Measurements from ENCODE around the gene RIMS3. TPM values are rescaled to one million over a fixed set of nuclear protein-coding genes. Genes with fewer than 3 reads are reported as not detected.
A peak's percentile ranks its signal among the peaks of the same experiment; 100 is the strongest.

The RIMS3 gene
- total RNA-seq, 1 donor from 2014 or later, result 17.2 TPM

GRCh38 chr1:40694353-40694874 lies 28.9 kb upstream of the RIMS3 start:
- H3K79me2 ChIP-seq (ENCODE audit: low read depth), result peaks cover 95% of the 10 kb centered on the region
- no peak overlapping the region for H3K4me3 Mint-ChIP-seq
- H3K4me1 ChIP-seq, result peaks cover 24% of the 10 kb centered on the region
- H3K4me1 Mint-ChIP-seq, result peaks cover 34% of the 10 kb centered on the region
- H3K9me3 Mint-ChIP-seq, result no peaks in the 10 kb centered on the region
- peaks cover 9% of the 10 kb centered on the region for H3K36me3 Mint-ChIP-seq
- no peaks in the 10 kb centered on the region for H3K27me3 ChIP-seq
- no peak overlapping the region for H3K27ac ChIP-seq
- H3K4me2 ChIP-seq, result no peak overlapping the region
- no peak overlapping the region for H3K9ac ChIP-seq
- H2AFZ ChIP-seq (replicated peaks), result no peak overlapping the region
- peaks cover 24% of the 10 kb centered on the region for H4K20me1 ChIP-seq (ENCODE audit: low read depth)
- no peak for TF ChIP-seq EZH2 (IDR thresholded peaks at IDR 0.05)
- DNase-seq (ENCODE audit: low spot score), result no peak
- no peak overlapping the region for H3K27ac Mint-ChIP-seq
- H3K4me3 ChIP-seq, result no peak overlapping the region
- H3K36me3 ChIP-seq, result no peaks in the 10 kb centered on the region
- H3K9me3 ChIP-seq (ENCODE audit: low read depth), result no peaks in the 10 kb centered on the region
- H3K27me3 Mint-ChIP-seq (ENCODE audit: insufficient read depth, low read depth), result no peaks in the 10 kb centered on the region
- H3F3A ChIP-seq (ENCODE audit: low read depth), result peaks cover 23% of the 10 kb centered on the region

- H3F3A ChIP-seq (ENCODE audit: low read depth), result peaks cover 30% of the 10 kb centered on the region
- H3K9me3 ChIP-seq (ENCODE audit: low read depth), result no peaks in the 10 kb centered on the region
- Mint-ChIP-seq H3K4me3 (peak overlapping the region; percentile 92), H3K9me3 (no peaks in the 10 kb centered on the region), H3K27ac (peak overlapping the region; percentile 91), H3K4me1 (peaks cover 34% of the 10 kb centered on the region), H3K36me3 (peaks cover 12% of the 10 kb centered on the region), H3K27me3 (ENCODE audit: insufficient read depth, low read depth) (no peaks in the 10 kb centered on the region)
- peaks cover 95% of the 10 kb centered on the region for H3K79me2 ChIP-seq (ENCODE audit: low read depth)
- no peak overlapping the region for H2AFZ ChIP-seq (replicated peaks)
- TF ChIP-seq CTCF (IDR thresholded peaks at IDR 0.05) (no peak), EZH2phosphoT487 (IDR thresholded peaks at IDR 0.05) (no peak), EZH2 (IDR thresholded peaks at IDR 0.05) (no peak)
- no peak overlapping the region for H3K9ac ChIP-seq
- H3K4me1 ChIP-seq, result peaks cover 29% of the 10 kb centered on the region
- H3K27me3 ChIP-seq, result no peaks in the 10 kb centered on the region
- peak overlapping the region; percentile 90 for H3K4me2 ChIP-seq
- no peaks in the 10 kb centered on the region for H3K36me3 ChIP-seq
- peaks cover 34% of the 10 kb centered on the region for H4K20me1 ChIP-seq (ENCODE audit: low read depth)
- peak overlapping the region; percentile 68 for H3K4me3 ChIP-seq
- H3K27ac ChIP-seq, result no peak overlapping the region
- no peak for DNase-seq (ENCODE audit: low spot score)
Measured at GRCh38 chr1:40693425-40693824, 27.9 kb upstream of the RIMS3 start.

DNA sequence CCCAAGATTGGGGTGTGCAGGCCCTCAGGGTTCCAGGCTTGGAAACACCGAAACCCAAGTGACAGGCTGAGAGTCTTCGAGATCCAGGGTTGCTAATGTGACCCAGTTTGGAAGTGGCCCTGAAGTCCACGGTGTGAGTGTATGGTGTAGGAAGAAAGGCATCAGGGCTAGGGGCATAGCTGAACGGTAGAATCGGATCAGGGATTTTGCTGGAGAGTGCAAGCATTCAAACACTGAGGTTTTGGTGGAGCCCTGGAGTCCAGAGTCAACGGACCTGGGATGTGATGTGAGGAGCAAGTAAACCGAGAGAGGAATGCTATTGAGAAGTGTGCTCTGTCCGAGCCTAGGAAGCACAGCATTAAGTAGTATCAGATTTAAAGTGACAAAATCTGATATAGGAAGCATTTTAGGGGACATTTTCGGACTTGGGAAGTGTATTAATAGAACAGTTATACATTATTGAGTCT lies 27.0 kb upstream of the RIMS3 start:
- Histone ChIP-seq H2AFZ (replicated peaks) (peak overlapping the region; percentile 78), H3K9me3 (ENCODE audit: low read depth) (no peaks in the 10 kb centered on the region), H3K27ac (peak overlapping the region; percentile 99), H3F3A (ENCODE audit: low read depth) (peaks cover 37% of the 10 kb centered on the region), H3K79me2 (ENCODE audit: low read depth) (peaks cover 94% of the 10 kb centered on the region), H3K9ac (peak overlapping the region; percentile 97), H3K4me3 (peak overlapping the region; percentile 68), H3K36me3 (no peaks in the 10 kb centered on the region), H3K4me1 (peaks cover 29% of the 10 kb centered on the region), H3K4me2 (peak overlapping the region; percentile 90), H4K20me1 (ENCODE audit: low read depth) (peaks cover 36% of the 10 kb centered on the region), H3K27me3 (no peaks in the 10 kb centered on the region)
- H3K4me1 Mint-ChIP-seq, result peaks cover 34% of the 10 kb centered on the region
- TF ChIP-seq EZH2 (IDR thresholded peaks at IDR 0.05) (no peak), CTCF (IDR thresholded peaks at IDR 0.05) (no peak), EZH2phosphoT487 (IDR thresholded peaks at IDR 0.05) (no peak)
- no peaks in the 10 kb centered on the region for H3K9me3 Mint-ChIP-seq
- peak; percentile 73 for DNase-seq (ENCODE audit: low spot score)
- H3K27me3 Mint-ChIP-seq (ENCODE audit: insufficient read depth, low read depth), result no peaks in the 10 kb centered on the region
- peak overlapping the region; percentile 95 for H3K27ac Mint-ChIP-seq
- H3K36me3 Mint-ChIP-seq, result peaks cover 14% of the 10 kb centered on the region
- peak overlapping the region; percentile 92 for H3K4me3 Mint-ChIP-seq
